ENCODE results near the gene S100A9.

The S100A9 gene

DNA sequence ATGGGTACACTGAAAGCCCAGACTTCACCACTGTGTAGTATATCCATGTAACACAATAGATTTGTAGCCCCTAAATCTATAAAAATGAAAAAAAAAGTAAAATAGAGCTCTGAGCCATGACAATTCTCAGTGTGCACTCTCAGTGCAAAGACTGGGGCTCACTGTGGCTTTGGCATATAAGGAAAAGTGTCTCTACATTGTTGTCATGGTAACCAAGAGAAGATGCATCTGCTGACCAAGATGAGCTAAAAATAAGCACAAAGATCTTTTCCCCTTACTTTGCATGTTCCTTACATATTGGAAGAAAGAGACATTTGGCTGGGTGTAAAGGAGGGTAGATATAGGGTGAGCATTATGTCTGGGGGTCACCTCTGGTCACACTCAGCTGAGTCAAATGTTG lies 21.0 kb upstream of the S100A9 start:
- H2BK120ac ChIP-seq (ENCODE audit: low read depth, low read length): no peak overlapping the region
- no peak overlapping the region for H2AFZ ChIP-seq (ENCODE audit: low read depth, low read length)
- no peak overlapping the region for H2BK15ac ChIP-seq (ENCODE audit: low read depth, poor library complexity, severe bottlenecking)
- H3K18ac ChIP-seq (ENCODE audit: low read depth in 1 of 2, low read length in 2 of 2): no peak overlapping the region
- H3K27ac ChIP-seq (ENCODE audit: low read length, poor library complexity, severe bottlenecking): no peak overlapping the region
- H3K36me3 ChIP-seq (ENCODE audit: control insufficient read depth in 1 of 2, insufficient read depth in 2 of 2, low read depth in 1 of 2, low read length in 2 of 2): no peaks in the 10 kb centered on the region
- no peak overlapping the region for H3K9ac ChIP-seq (ENCODE audit: low read length)
- H4K8ac ChIP-seq (ENCODE audit: low read length): no peak overlapping the region
- no peak overlapping the region for H2BK5ac ChIP-seq (ENCODE audit: low read depth, low read length, poor library complexity, severe bottlenecking)
- no peaks in the 10 kb centered on the region for H3K79me1 ChIP-seq (replicated peaks; ENCODE audit: low read length, poor library complexity, severe bottlenecking)
- no peak overlapping the region for H3K14ac ChIP-seq (ENCODE audit: low read length in 2 of 2)
- no peak overlapping the region for H2BK12ac ChIP-seq (ENCODE audit: low read length in 2 of 2)
- H3K4me1 ChIP-seq (ENCODE audit: control insufficient read depth, insufficient read depth, low read depth, low read length): no peaks in the 10 kb centered on the region
- peaks cover 0 to 40% of the 10 kb centered on the region in 2 experiments for H3K27me3 ChIP-seq (ENCODE audit: control insufficient read depth in 1 of 2, insufficient read depth in 1 of 2, low read length in 2 of 2)
- no peak overlapping the region for H3K4me2 ChIP-seq (ENCODE audit: low read length, poor library complexity, severe bottlenecking)
- no peak overlapping the region for H4K91ac ChIP-seq (ENCODE audit: low read length)
- H3K4ac ChIP-seq (ENCODE audit: low read depth in 1 of 2, low read length in 2 of 2): no peak overlapping the region
- H3K9me3 ChIP-seq (ENCODE audit: control insufficient read depth, low read length): peaks cover 6% of the 10 kb centered on the region
- no peak for DNase-seq
- H3K4me3 ChIP-seq (ENCODE audit: insufficient read depth in 1 of 2, low read depth in 1 of 2, low read length in 2 of 2): no peak overlapping the region
- H3K23ac ChIP-seq (ENCODE audit: low read length in 2 of 2): no peak overlapping the region
- no peak overlapping the region for H2AK5ac ChIP-seq (ENCODE audit: low read length, severe bottlenecking)

GRCh38 chr1:153337980-153338853 lies 19.4 kb upstream of the S100A9 start:
- no peaks in the 10 kb centered on the region for H3K4me1 ChIP-seq (ENCODE audit: control insufficient read depth, insufficient read depth, low read depth, low read length)
- no peak overlapping the region for H3K4ac ChIP-seq (ENCODE audit: low read depth in 1 of 2, low read length in 2 of 2)
- no peak overlapping the region for H2BK120ac ChIP-seq (ENCODE audit: low read depth, low read length)
- no peak for DNase-seq
- no peak overlapping the region for H3K14ac ChIP-seq (ENCODE audit: low read length in 2 of 2)
- no peak overlapping the region for H3K27ac ChIP-seq (ENCODE audit: low read length, poor library complexity, severe bottlenecking)
- 57% methylated on average over 8 of the region's 8 CpGs for WGBS
- no peak overlapping the region for H3K9ac ChIP-seq (ENCODE audit: low read length)
- H3K9me3 ChIP-seq (ENCODE audit: control insufficient read depth, low read length): no peaks in the 10 kb centered on the region
- H3K18ac ChIP-seq (ENCODE audit: low read depth in 1 of 2, low read length in 2 of 2): no peak overlapping the region
- H2BK5ac ChIP-seq (ENCODE audit: low read depth, low read length, poor library complexity, severe bottlenecking): no peak overlapping the region
- H3K4me3 ChIP-seq (ENCODE audit: insufficient read depth in 1 of 2, low read depth in 1 of 2, low read length in 2 of 2): no peak overlapping the region
- H2BK12ac ChIP-seq (ENCODE audit: low read length in 2 of 2): no peak overlapping the region
- no peak overlapping the region for H2BK15ac ChIP-seq (ENCODE audit: low read depth, poor library complexity, severe bottlenecking)
- H3K79me1 ChIP-seq (replicated peaks; ENCODE audit: low read length, poor library complexity, severe bottlenecking): no peaks in the 10 kb centered on the region
- H3K4me2 ChIP-seq (ENCODE audit: low read length, poor library complexity, severe bottlenecking): no peak overlapping the region
- H3K27me3 ChIP-seq (ENCODE audit: control insufficient read depth in 1 of 2, insufficient read depth in 1 of 2, low read length in 2 of 2): peaks cover 0 to 52% of the 10 kb centered on the region in 2 experiments
- H2AK5ac ChIP-seq (ENCODE audit: low read length, severe bottlenecking): no peak overlapping the region
- H3K36me3 ChIP-seq (ENCODE audit: control insufficient read depth in 1 of 2, insufficient read depth in 2 of 2, low read depth in 1 of 2, low read length in 2 of 2): no peaks in the 10 kb centered on the region
- H3K23ac ChIP-seq (ENCODE audit: low read length in 2 of 2): no peak overlapping the region
- H4K8ac ChIP-seq (ENCODE audit: low read length): no peak overlapping the region
- no peak overlapping the region for H2AFZ ChIP-seq (ENCODE audit: low read depth, low read length)
- H4K91ac ChIP-seq (ENCODE audit: low read length): no peak overlapping the region

GRCh38 chr1:153339802-153340201 lies 17.9 kb upstream of the S100A9 start:
- Histone ChIP-seq H2BK5ac (ENCODE audit: low read depth, low read length, poor library complexity, severe bottlenecking) (no peak overlapping the region), H3K4me3 (ENCODE audit: insufficient read depth in 1 of 2, low read depth in 1 of 2, low read length in 2 of 2) (no peak overlapping the region), H3K23ac (ENCODE audit: low read length in 2 of 2) (no peak overlapping the region), H3K14ac (ENCODE audit: low read length in 2 of 2) (no peak overlapping the region), H3K9ac (ENCODE audit: low read length) (no peak overlapping the region), H3K79me1 (replicated peaks; ENCODE audit: low read length, poor library complexity, severe bottlenecking) (no peaks in the 10 kb centered on the region), H3K36me3 (ENCODE audit: control insufficient read depth in 1 of 2, insufficient read depth in 2 of 2, low read depth in 1 of 2, low read length in 2 of 2) (no peaks in the 10 kb centered on the region), H3K27me3 (ENCODE audit: control insufficient read depth in 1 of 2, insufficient read depth in 1 of 2, low read length in 2 of 2) (peaks cover 0 to 68% of the 10 kb centered on the region in 2 experiments), H2AFZ (ENCODE audit: low read depth, low read length) (no peak overlapping the region), H3K18ac (ENCODE audit: low read depth in 1 of 2, low read length in 2 of 2) (no peak overlapping the region), H3K27ac (ENCODE audit: low read length, poor library complexity, severe bottlenecking) (no peak overlapping the region), H3K9me3 (ENCODE audit: control insufficient read depth, low read length) (no peaks in the 10 kb centered on the region), H4K91ac (ENCODE audit: low read length) (no peak overlapping the region), H3K4ac (ENCODE audit: low read depth in 1 of 2, low read length in 2 of 2) (no peak overlapping the region), H2AK5ac (ENCODE audit: low read length, severe bottlenecking) (no peak overlapping the region), H2BK15ac (ENCODE audit: low read depth, poor library complexity, severe bottlenecking) (no peak overlapping the region), H3K4me2 (ENCODE audit: low read length, poor library complexity, severe bottlenecking) (no peak overlapping the region), H4K8ac (ENCODE audit: low read length) (no peak overlapping the region), H2BK12ac (ENCODE audit: low read length in 2 of 2) (no peak overlapping the region), H3K4me1 (ENCODE audit: control insufficient read depth, insufficient read depth, low read depth, low read length) (no peaks in the 10 kb centered on the region), H2BK120ac (ENCODE audit: low read depth, low read length) (no peak overlapping the region)
- DNase-seq: no peak
- 63% methylated on average over 6 of the region's 6 CpGs for WGBS

DNA sequence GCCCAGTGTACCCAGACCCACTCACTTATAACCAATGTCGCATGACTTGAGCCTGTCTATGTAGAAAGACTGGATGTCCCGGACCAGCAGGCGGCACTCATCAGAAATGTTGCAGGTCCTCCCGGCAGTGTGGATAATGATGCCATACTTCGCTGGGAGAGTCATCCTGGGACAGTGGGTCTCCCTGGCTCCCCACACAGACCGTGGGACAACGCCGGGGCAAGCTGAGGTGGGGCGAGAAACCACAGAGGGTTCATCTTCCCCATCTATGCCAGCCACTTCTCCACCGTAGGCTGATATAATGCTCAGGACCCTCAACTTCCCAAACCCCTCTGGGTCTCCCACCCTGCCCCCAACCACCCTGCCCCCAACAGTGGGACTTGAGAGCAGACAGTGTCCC lies 17.3 kb upstream of the S100A9 start:
- Histone ChIP-seq H3K4me1 (ENCODE audit: control insufficient read depth, insufficient read depth, low read depth, low read length) (no peaks in the 10 kb centered on the region), H3K18ac (ENCODE audit: low read depth in 1 of 2, low read length in 2 of 2) (no peak overlapping the region), H2BK12ac (ENCODE audit: low read length in 2 of 2) (no peak overlapping the region), H2BK15ac (ENCODE audit: low read depth, poor library complexity, severe bottlenecking) (no peak overlapping the region), H2BK5ac (ENCODE audit: low read depth, low read length, poor library complexity, severe bottlenecking) (no peak overlapping the region), H3K27me3 (ENCODE audit: control insufficient read depth in 1 of 2, insufficient read depth in 1 of 2, low read length in 2 of 2) (peaks cover 3 to 73% of the 10 kb centered on the region in 2 experiments), H3K4me3 (ENCODE audit: insufficient read depth in 1 of 2, low read depth in 1 of 2, low read length in 2 of 2) (no peak overlapping the region), H3K4me2 (ENCODE audit: low read length, poor library complexity, severe bottlenecking) (no peak overlapping the region), H2AFZ (ENCODE audit: low read depth, low read length) (no peak overlapping the region), H3K9me3 (ENCODE audit: control insufficient read depth, low read length) (no peaks in the 10 kb centered on the region), H2BK120ac (ENCODE audit: low read depth, low read length) (no peak overlapping the region), H3K27ac (ENCODE audit: low read length, poor library complexity, severe bottlenecking) (no peak overlapping the region), H3K36me3 (ENCODE audit: control insufficient read depth in 1 of 2, insufficient read depth in 2 of 2, low read depth in 1 of 2, low read length in 2 of 2) (no peaks in the 10 kb centered on the region), H3K14ac (ENCODE audit: low read length in 2 of 2) (no peak overlapping the region), H4K91ac (ENCODE audit: low read length) (no peak overlapping the region), H2AK5ac (ENCODE audit: low read length, severe bottlenecking) (no peak overlapping the region), H3K23ac (ENCODE audit: low read length in 2 of 2) (no peak overlapping the region), H3K4ac (ENCODE audit: low read depth in 1 of 2, low read length in 2 of 2) (no peak overlapping the region), H3K9ac (ENCODE audit: low read length) (no peak overlapping the region), H4K8ac (ENCODE audit: low read length) (no peak overlapping the region), H3K79me1 (replicated peaks; ENCODE audit: low read length, poor library complexity, severe bottlenecking) (no peaks in the 10 kb centered on the region)
- no peak for DNase-seq
- WGBS: 80% methylated on average over 9 of the region's 10 CpGs
